Activated T-cell treated with anti-CD3 and anti-CD28 coated beads, Interleukin-2, amount 50 U/mL, for 72 hours (primary cell): Measurements from ENCODE around the gene FXYD1. TPM values are rescaled to one million over a fixed set of nuclear protein-coding genes. Genes with fewer than 3 reads are reported as not detected.
A peak's percentile ranks its signal among the peaks of the same experiment; 100 is the strongest.

Experiments
- ATAC-seq, 2 donors: fragments of 150-1000 bp; cut with Tn5 transposase; replicated peaks in 1 of 2; 2 replicates each; pipeline ENCODE4 v1.10.0; 2021; ENCODE audit warnings: moderate library complexity in 2 of 2, mild to moderate bottlenecking in 1 of 2
- DNase-seq, 2 donors: peaks; one replicate each; pipeline ENCODE4 v3.0.0; 2021 to 2022; ENCODE audit warnings: mixed read lengths in 1 of 2
- H3K27ac Mint-ChIP-seq: one replicate; pipeline ENCODE4 v1.8.0; 2022; ENCODE audit warnings: mild to moderate bottlenecking, moderate library complexity, mixed read lengths
- H3K27me3 Mint-ChIP-seq: one replicate; pipeline ENCODE4 v1.8.0; 2022; ENCODE audit warnings: low read depth, mixed read lengths
- H3K36me3 Mint-ChIP-seq, 2 donors: one replicate each; pipeline ENCODE4 v1.8.0; 2022; ENCODE audit warnings: mixed read lengths in 2 of 2, mild to moderate bottlenecking in 1 of 2; ENCODE audit not compliant: insufficient read depth in 2 of 2
- H3K4me1 Mint-ChIP-seq: one replicate; pipeline ENCODE4 v1.8.0; 2022; ENCODE audit warnings: low read depth, mixed read lengths
- H3K4me3 Mint-ChIP-seq, 2 donors: one replicate each; pipeline ENCODE4 v1.8.0; 2022; ENCODE audit warnings: mild to moderate bottlenecking in 2 of 2, mixed read lengths in 2 of 2, moderate library complexity in 2 of 2
- H3K9me3 Mint-ChIP-seq, 2 donors: one replicate each; pipeline ENCODE4 v1.8.0; 2022; ENCODE audit warnings: mixed read lengths in 2 of 2
- total RNA-seq, 2 donors: library from RNA; stranded (reverse); gene quantifications; one replicate each; pipeline ENCODE4 v1.2.3, GENCODE V29; 2022

Gene FXYD1
- total RNA-seq, 2 donors from 2014 or later, result 1.6 to 2.0 TPM

GRCh38 chr19:35157431-35157830 is 18.8 kb downstream of the FXYD1 start:
- peaks cover 43% of the 10 kb centered on the region for H3K4me1 Mint-ChIP-seq
- H3K27ac Mint-ChIP-seq, result no peak overlapping the region
- H3K36me3 Mint-ChIP-seq, result peaks cover 29 to 56% of the 10 kb centered on the region in 2 donors
- H3K9me3 Mint-ChIP-seq, result peaks cover 0 to 9% of the 10 kb centered on the region in 2 donors
- H3K4me3 Mint-ChIP-seq, result peak overlapping the region; percentile 0 to 100
- H3K27me3 Mint-ChIP-seq, result no peaks in the 10 kb centered on the region
- ATAC-seq (no peak), DNase-seq (no peak)

- no peaks in the 10 kb centered on the region for H3K27me3 Mint-ChIP-seq
- H3K4me1 Mint-ChIP-seq, result peaks cover 32% of the 10 kb centered on the region
- no peak overlapping the region for H3K4me3 Mint-ChIP-seq
- H3K27ac Mint-ChIP-seq, result peak overlapping the region; percentile 75
- H3K36me3 Mint-ChIP-seq, result peaks cover 49 to 76% of the 10 kb centered on the region in 2 donors
- ATAC-seq, result no peak
- no peak for DNase-seq
- peaks cover 3 to 20% of the 10 kb centered on the region in 2 donors for H3K9me3 Mint-ChIP-seq
Measured at GRCh38 chr19:35159606-35160005, 21.0 kb downstream of the FXYD1 start.

- Mint-ChIP-seq H3K27me3 (no peaks in the 10 kb centered on the region), H3K27ac (peak overlapping the region; percentile 59), H3K4me3 (no peak overlapping the region), H3K36me3 (peaks cover 55 to 84% of the 10 kb centered on the region in 2 donors), H3K9me3 (peaks cover 5 to 25% of the 10 kb centered on the region in 2 donors), H3K4me1 (peaks cover 29% of the 10 kb centered on the region)
- no peak for ATAC-seq
- DNase-seq, result no peak
Measured at GRCh38 chr19:35160629-35161433, 22.2 kb downstream of the FXYD1 start.

- Mint-ChIP-seq H3K4me3 (no peak overlapping the region), H3K27me3 (no peaks in the 10 kb centered on the region), H3K4me1 (peaks cover 27% of the 10 kb centered on the region), H3K27ac (no peak overlapping the region), H3K36me3 (peaks cover 58 to 85% of the 10 kb centered on the region in 2 donors), H3K9me3 (peaks cover 6 to 27% of the 10 kb centered on the region in 2 donors)
- DNase-seq (no peak), ATAC-seq (no peak)
Measured at GRCh38 chr19:35161434-35161743, 22.8 kb downstream of the FXYD1 start.

- H3K36me3 Mint-ChIP-seq, result peaks cover 64 to 91% of the 10 kb centered on the region in 2 donors
- no peak overlapping the region for H3K4me3 Mint-ChIP-seq
- DNase-seq (no peak), ATAC-seq (no peak)
- H3K27ac Mint-ChIP-seq, result no peak overlapping the region
- H3K9me3 Mint-ChIP-seq, result peaks cover 8 to 33% of the 10 kb centered on the region in 2 donors
- H3K27me3 Mint-ChIP-seq, result no peaks in the 10 kb centered on the region
- peaks cover 25% of the 10 kb centered on the region for H3K4me1 Mint-ChIP-seq
Measured at GRCh38 chr19:35162471-35163326, 24.1 kb downstream of the FXYD1 start.

- no peak overlapping the region for H3K27ac Mint-ChIP-seq
- H3K27me3 Mint-ChIP-seq, result no peaks in the 10 kb centered on the region
- H3K9me3 Mint-ChIP-seq, result peaks cover 8 to 33% of the 10 kb centered on the region in 2 donors
- no peak for ATAC-seq
- peaks cover 27% of the 10 kb centered on the region for H3K4me1 Mint-ChIP-seq
- no peak for DNase-seq
- H3K36me3 Mint-ChIP-seq, result peaks cover 64 to 82% of the 10 kb centered on the region in 2 donors
- H3K4me3 Mint-ChIP-seq, result no peak overlapping the region
Measured at GRCh38 chr19:35164418-35164817, 25.8 kb downstream of the FXYD1 start.

GRCh38 chr19:35165200-35166058 is 26.8 kb downstream of the FXYD1 start:
- no peaks in the 10 kb centered on the region for H3K27me3 Mint-ChIP-seq
- H3K36me3 Mint-ChIP-seq, result peaks cover 64 to 78% of the 10 kb centered on the region in 2 donors
- H3K4me1 Mint-ChIP-seq, result peaks cover 27% of the 10 kb centered on the region
- ATAC-seq, result no peak
- H3K27ac Mint-ChIP-seq, result no peak overlapping the region
- no peak overlapping the region for H3K4me3 Mint-ChIP-seq
- peaks cover 8 to 33% of the 10 kb centered on the region in 2 donors for H3K9me3 Mint-ChIP-seq
- DNase-seq, result no peak

GRCh38 chr19:35166100-35167063 is 27.8 kb downstream of the FXYD1 start:
- peak overlapping the region; percentile 71 for H3K27ac Mint-ChIP-seq
- DNase-seq, result no peak
- H3K36me3 Mint-ChIP-seq, result peaks cover 58 to 73% of the 10 kb centered on the region in 2 donors
- H3K27me3 Mint-ChIP-seq, result no peaks in the 10 kb centered on the region
- H3K4me1 Mint-ChIP-seq, result peaks cover 27% of the 10 kb centered on the region
- no peak for ATAC-seq
- no peak overlapping the region for H3K4me3 Mint-ChIP-seq
- H3K9me3 Mint-ChIP-seq, result peaks cover 8 to 28% of the 10 kb centered on the region in 2 donors

- H3K4me1 Mint-ChIP-seq, result peaks cover 27% of the 10 kb centered on the region
- DNase-seq (no peak), ATAC-seq (no peak)
- H3K27me3 Mint-ChIP-seq, result no peaks in the 10 kb centered on the region
- H3K4me3 Mint-ChIP-seq, result peak overlapping the region in 1 of 2 donors; percentile 12
- H3K9me3 Mint-ChIP-seq, result peaks cover 8 to 23% of the 10 kb centered on the region in 2 donors
- peaks cover 50 to 64% of the 10 kb centered on the region in 2 donors for H3K36me3 Mint-ChIP-seq
- peak overlapping the region; percentile 89 for H3K27ac Mint-ChIP-seq
Measured at GRCh38 chr19:35167251-35168119, 28.9 kb downstream of the FXYD1 start.

- DNase-seq (no peak), ATAC-seq (no peak)
- Mint-ChIP-seq H3K4me1 (peaks cover 27% of the 10 kb centered on the region), H3K9me3 (peaks cover 7 to 23% of the 10 kb centered on the region in 2 donors), H3K4me3 (no peak overlapping the region), H3K27me3 (no peaks in the 10 kb centered on the region), H3K27ac (peak overlapping the region; percentile 41), H3K36me3 (peaks cover 42 to 57% of the 10 kb centered on the region in 2 donors)
Measured at GRCh38 chr19:35168196-35168595, 29.6 kb downstream of the FXYD1 start.
